ENCODE measurements around the gene PDZD2.
A peak's percentile ranks its signal among the peaks of the same experiment; 100 is the strongest.
"Not testable (repeated sequence)": the region's sequence is repeated elsewhere in the genome, so short reads cannot be mapped to it uniquely, and the experiment has no call there.

PDZD2 gene

DNA sequence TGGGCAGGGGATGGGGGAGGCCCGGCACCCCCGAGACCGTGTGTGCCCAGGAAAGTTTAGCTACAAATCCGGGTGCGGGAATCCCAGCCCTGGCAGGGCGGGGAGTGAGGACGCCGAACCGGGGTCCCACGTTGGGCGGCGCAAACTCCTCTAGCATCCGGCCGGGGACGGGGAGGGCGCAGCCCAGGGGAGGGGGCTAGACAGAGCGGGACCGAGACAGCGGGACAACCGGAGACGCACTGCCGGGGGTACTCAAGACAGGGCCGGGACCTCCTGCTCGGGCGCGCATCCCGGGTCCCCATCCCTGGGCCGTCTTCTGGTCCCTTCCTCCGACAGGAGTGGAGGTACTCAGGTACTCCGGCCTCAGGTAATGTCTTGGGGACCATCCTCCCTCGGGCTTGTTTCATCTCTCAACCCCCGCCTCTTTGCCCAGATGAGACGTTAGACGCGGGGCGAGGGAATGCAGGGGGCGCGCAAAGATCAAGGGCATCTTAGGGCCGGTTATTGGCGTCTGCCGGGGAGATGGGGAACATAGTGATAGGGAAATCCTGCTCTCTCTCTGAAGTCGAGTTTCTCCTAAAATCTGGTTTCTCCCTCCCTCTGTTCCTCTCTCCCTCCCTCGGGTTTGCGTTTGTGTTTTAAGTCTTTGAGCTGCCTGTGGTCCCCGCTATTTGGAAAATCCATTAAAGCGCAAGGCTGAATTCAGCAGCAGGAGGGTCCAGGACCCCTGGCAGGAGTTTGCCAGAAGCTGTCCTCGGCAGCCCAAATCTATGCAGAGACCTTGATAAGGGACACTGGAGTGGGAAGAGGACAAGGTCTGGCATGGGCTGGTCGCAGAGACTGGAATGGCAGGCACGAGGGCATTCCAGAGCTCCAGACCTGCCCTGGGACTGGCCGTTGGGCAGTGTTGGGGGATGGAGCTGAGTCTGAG lies 815 bp downstream of the PDZD2 start:
- no peak for DNase-seq

GRCh38 chr5:31640573-31640972 lies 1.6 kb downstream of the PDZD2 start:
- DNase-seq = no peak

DNA sequence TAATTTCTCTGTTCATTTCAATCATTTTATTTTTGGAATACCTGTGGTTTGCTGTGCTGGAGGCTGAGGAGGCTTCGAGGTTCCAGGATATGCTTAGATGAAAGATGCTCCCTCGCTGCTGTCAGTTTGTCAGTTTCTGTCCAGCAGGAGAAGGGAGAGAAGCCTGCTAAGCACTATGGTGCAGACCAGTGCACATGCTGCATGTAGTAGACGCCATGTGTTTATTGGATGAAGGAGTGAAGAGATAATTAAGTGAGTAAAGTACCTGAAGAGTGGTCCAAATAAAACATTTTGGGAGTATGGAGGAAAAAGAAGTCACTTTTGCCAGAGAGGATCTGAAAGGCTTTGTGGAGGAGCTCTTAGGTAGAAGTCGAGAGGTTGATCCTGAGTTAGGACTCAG lies 2.1 kb downstream of the PDZD2 start:
- no peak for DNase-seq

DNA sequence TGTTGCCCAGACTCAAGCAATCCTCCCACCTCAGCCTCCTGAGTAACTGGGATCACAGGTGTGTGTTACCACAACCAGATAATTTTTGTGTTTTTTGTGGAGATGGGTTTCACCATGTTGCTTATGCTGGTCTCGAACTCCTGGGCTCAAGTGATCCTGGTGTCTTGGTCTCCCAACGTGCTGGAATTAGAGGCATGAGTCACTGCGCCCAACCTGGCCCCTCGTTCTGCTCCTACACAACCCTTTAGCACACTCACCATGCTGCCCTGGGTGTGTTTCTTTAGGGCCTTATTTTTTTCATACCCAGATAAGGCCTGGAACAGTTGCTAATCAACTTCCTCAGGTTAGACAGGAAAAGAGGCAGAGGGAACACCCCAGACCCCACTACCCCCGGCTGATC lies 2.6 kb downstream of the PDZD2 start:
- DNase-seq = no peak

DNA sequence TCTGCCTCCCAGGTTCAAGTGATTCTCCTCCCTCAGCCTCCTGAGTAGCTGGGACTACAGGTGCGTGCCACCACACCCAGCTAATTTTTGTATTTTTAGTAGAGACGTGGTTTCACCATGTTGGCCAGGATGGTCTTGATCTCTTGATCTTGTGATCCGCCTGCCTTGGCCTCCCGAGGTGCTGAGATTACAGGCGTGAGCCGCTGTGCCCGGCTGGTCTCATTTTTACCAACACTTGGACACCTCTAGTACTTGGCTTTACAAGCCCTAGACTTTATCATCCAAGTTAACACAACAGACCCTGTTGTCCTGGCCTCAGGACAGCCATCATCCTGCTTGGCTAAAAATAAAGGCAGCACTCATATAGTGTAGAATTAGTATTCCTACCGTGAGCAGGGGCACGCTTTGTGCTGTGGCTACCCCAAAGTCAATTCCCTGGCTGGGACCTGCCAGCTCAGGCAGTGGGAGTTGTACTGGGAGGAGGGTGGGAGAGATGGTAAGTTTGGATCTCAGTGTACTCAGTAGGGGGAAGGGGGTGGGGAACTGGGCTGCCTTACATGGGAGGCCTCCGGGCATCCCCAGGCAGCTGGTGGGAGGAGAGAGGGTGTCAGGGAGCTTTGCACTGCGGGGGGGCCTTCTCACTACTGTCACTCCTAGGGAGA lies 6.6 kb downstream of the PDZD2 start:
- DNase-seq = no peak

DNA sequence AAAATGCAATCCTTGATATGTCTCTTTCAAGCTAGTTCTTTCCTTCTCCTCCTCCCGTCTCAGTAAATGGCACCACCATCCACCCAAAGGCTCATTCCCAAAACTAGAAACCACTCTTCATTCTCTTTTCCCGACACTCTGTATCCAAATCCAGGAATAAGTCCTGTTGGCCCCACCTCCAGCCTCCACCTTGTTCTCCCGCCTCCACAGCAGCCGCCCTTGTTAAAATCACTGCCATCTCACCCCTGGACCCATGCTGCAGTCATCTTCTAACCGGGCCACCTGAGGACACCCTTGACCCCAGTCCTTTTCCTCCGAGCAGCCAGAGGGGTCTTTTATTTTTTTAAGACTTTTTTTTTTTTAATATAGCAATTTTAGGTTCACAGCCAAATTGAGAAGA lies 9.4 kb downstream of the PDZD2 start:
- no peak for DNase-seq

- no peak for DNase-seq
These were observed 12.3 kb downstream of the PDZD2 start for GRCh38 chr5:31651241-31651640.

DNA sequence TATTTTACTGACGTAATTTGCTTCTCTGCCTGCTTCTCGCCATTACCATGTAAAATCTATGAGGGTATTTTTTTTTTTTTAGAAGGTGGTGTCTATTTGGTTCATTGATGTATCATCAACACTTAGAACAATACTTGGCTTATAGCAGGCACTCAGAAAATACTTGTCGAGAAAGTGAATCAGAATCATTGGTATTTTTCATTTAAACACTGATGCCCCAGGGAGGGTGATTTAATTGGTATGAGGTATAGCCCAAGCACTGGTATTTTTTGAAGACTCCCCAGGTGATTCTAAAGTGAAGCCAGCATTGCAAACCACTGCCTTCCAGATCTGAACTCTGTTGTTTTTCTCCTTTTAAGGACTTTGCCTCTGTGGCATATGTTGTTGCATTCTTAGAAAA lies 16.6 kb downstream of the PDZD2 start:
- DNase-seq = no peak

DNA sequence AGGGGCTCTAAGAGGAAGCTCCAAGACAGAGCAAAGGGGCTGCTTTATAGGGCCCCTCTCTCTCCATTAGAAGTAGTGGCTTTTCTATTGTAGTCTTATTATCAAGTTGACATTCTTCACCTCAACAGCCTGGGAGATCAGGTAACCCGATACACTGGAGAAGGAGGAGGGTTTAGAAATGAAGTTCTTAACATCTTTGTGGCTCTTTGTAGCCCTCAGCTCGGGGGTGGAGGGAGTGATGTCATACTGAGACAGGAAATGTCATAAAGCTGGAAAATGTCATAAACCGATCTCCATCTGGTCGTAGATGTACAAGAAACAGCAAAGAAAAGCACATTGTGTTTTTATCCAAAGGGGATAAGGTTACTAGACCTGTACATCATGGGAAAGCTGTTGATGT lies 17.9 kb downstream of the PDZD2 start:
- no peak for DNase-seq

DNA sequence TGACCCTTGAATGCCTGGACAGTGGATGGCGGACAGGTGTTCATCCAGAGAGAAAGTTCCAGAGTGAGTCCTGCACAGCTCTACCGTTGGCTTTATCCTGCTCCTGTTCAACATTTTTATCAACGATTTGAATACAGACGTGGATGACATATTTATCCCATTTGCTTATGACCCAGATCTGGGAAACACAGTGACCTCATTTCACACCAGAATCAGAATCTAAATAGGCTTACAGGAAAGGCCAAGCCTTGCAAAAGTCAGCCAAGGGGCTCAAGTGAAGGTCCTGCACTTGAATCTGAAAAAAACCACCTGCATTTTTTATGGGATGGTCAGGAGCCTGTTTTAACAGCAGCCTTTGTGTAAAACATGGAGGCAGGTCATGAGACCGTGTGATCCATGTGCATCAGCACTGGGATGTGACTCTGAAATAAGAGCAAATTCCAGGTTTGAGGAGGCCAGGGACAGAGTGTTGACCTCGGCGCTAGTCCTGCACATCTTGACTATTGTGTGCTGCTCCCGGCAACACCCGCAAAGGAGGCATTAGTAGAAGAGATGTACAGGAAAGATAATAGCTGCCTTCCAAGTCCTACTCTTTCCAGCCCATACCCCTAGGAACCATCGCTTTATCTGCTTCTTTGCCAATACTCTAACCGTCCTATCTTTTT lies 18.5 kb downstream of the PDZD2 start:
- no peak for DNase-seq

GRCh38 chr5:31661257-31661656 lies 22.3 kb downstream of the PDZD2 start:
- no peak for DNase-seq

DNA sequence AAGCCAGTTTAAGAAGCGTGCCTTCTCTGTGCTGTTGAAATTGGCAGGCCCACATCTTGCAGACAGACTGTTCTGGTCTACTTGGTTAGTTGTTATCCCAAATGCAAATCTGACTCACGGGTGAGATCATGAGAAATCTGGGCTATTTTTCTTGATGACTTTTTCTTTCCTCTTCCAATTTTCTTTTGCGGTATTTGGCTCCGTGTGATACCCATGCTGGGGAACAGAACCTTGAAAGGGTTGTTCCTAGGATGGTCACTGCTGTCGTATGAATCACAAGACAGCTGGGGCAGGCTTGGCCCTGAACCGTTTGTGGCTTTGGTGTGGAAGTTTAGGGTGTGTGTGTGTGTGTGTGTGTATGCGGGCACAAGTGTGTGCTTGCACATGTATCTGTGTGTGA lies 24.6 kb downstream of the PDZD2 start:
- peak; percentile 62 for DNase-seq

GRCh38 chr5:31664566-31664965 lies 25.6 kb downstream of the PDZD2 start:
- DNase-seq = peak; percentile 12

GRCh38 chr5:31671339-31671741 lies 32.4 kb downstream of the PDZD2 start:
- DNase-seq = no peak

GRCh38 chr5:31674371-31674951 lies 35.5 kb downstream of the PDZD2 start:
- no peak for DNase-seq

GRCh38 chr5:31675472-31675871 lies 36.5 kb downstream of the PDZD2 start:
- DNase-seq = no peak

DNA sequence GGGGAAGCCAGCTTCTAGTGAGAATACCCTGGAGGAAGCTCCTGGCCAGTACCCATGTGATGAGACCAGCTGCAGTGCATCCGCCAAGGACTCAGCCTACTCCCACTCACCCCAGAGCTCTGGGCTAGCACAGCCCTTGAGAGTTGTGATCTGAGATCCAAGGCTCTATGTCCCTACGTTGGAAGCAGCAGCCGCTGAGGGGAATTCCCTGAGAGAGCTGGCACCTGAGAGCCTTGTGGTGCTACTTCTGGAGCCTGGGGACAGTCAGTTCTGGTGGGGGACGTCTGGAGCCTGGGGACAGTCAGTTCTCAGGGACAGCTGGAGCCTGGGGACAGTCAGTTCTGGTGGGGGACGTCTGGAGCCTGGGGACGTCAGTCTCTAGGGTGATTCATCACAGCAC lies 39.2 kb downstream of the PDZD2 start:
- DNase-seq = no peak

DNA sequence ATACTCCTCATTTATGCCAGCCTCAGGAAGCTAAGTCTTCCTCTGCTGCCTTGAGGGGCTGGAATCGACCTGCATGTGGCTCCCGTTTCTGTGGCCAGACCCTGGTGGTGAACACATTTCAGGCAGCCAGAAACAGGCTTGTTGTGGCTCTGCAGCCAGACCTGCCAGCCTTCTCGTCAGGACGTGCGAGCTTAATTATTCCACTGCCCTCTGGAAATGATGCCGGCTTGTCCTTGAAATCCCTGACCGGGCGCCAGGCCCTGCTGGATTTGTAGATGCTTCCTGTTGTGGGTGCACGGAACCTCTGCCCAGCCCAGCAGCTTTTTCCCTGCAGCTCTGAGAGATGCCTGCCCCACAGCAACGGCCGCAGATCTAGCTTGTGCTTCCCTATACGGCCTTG lies 41.6 kb downstream of the PDZD2 start:
- no peak for DNase-seq

DNA sequence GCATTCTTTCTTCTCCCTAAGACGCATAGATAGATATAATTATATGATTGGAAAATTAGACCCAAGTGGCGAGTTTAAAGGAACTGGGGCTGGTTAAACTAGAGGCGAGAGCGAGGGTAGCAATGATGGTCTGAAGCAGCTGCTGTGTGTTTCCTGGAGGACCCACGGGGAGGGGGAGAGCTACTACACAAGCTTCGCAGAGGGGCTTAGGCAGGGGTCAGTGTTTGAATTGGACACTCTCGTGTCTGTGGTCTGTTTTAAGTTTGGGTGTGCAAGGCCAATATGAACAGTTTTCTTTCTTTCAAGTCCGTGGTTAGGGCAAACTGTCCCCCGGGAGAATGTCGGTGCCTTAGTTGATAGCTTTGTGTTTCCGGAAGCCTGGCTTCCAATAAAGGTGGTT lies 43.1 kb downstream of the PDZD2 start:
- no peak for DNase-seq

DNA sequence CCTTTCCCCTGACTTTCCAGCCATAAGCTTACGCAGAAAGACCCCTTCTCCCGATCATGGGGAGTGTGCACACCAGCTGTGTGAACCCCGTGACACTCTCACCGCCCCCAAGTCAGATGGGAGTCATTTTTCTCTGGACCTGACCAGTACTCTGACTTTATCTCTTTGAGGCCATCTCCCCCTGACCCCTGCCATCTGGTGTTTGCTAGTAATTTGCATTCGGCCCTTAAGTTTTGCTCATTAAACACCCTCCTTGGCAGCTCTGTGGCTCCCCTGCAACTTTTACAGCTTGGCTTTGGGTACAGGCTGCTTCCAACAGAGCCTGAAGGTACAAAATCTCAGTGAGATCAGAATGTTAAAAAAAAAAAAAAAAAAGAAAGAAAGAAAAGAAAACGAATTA lies 43.9 kb downstream of the PDZD2 start:
- DNase-seq = no peak

DNA sequence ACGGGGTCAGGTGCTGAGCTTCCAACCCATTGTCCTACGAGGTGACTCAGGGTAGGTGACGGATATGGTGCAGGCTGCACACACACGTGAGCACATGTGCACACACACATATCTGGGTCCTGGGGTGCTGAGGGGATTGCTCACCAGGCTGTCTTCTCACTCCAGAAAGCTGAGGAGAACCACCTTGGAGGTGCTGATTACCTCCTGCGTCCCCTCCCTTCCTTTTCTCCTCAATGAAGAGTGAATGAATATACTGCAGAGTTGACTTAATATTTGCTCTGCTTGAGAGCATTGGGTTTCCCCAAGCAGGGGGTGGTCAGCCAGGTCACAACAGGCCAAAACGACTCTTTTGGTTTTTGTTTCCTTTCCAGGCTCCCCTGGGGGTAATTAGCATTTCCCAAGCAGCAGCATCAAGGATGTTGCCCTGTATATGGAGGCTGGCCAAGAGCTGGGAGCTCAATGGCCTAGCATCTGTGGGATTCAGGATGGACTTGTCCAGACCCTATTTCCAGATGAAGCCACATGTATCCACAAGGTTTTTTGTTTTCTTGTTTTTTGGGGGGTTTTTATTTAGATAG lies 49.7 kb downstream of the PDZD2 start:
- no peak for DNase-seq

DNA sequence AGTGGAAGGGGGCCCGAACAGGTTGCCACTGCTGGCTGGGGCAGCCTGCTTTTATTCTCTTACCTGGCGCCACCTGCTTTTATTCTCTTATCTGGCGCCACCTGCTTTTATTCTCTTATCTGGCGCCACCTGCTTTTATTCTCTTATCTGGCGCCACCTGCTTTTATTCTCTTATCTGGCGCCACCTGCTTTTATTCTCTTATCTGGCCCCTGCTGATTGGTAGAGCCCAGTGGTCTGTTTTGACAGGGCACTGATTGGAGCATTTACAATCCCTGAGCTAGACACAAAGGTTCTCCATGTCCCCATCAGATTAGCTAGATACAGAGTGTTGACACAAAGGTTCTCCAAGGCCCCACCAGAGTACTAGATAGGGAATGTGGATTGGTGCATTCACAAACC lies 52.5 kb downstream of the PDZD2 start:
- not testable (repeated sequence) for DNase-seq

DNA sequence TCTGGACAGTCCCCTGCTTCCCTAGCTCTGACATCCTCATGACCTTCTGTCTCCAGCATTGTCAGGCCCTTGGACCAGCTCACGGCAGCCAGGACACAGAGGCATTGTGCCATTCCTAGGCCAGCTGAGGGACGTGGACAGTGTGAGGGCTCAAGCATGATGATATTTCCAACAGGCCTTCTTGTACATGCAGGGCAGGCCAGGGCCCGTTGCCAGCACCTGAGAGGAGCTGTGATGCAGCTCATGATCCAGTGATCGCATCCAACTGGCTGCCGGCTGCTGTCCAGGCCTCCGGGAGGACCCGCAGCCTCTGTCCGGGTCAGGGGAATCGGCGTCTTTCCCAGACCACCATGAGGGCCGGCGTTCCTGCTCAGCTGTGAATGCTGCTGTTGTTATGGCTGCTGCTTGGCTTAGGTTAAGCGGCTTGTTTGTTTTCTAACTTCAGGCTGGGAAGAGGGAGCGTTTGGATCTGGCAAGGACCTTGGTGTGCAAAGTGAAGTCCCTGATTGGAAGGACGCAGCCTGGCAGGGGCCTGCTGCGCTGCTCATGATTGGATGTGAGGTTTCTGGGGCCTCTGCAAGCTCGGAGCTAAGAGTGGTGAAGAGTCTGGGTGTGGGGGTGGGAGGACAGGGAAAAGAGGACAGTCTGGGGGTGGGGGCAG lies 53.8 kb downstream of the PDZD2 start:
- no peak for DNase-seq

Data from fibroblast of skin of right quadriceps (primary cell).